Measurements from ENCODE around the gene MYO9B.

- no peak for TF ChIP-seq CTCF (IDR thresholded peaks at IDR 0.05)
- no peak for TF ChIP-seq POLR2AphosphoS5 (IDR thresholded peaks at IDR 0.05)
Observed at GRCh38 chr19:17055636-17056035, 19.9 kb upstream of the MYO9B start.

All from sigmoid colon (tissue), 4 donors.